UCSD-AML1 (cell line): ENCODE results near the gene MACF1.
"Not testable (repeated sequence)": the region's sequence is repeated elsewhere in the genome, so short reads cannot be mapped to it uniquely, and the experiment has no call there.

Source experiments
- DNase-seq: peaks from one replicate; lab custom pipeline; 2025; ENCODE audit not compliant: unreplicated experiment; lab: John Stamatoyannopoulos, UW

MACF1 gene

GRCh38 chr1:39204441-39205081 is at the start of gene MACF1:
MACF1 (plus strand) TSS chr1:39204695; CDS start chr1:39205023, 328 bp downstream.
- peak; percentile 83 for DNase-seq

GRCh38 chr1:39157304-39157703 is 47.2 kb upstream of the MACF1 start:
- DNase-seq, result no peak

GRCh38 chr1:39158327-39159086 is 46.0 kb upstream of the MACF1 start:
- no peak for DNase-seq

- no peak for DNase-seq
These were observed 45.1 kb upstream of the MACF1 start for GRCh38 chr1:39159224-39160036.

GRCh38 chr1:39160703-39161102 is 43.8 kb upstream of the MACF1 start:
- no peak for DNase-seq

- not testable (repeated sequence) for DNase-seq
These were observed 42.7 kb upstream of the MACF1 start for GRCh38 chr1:39161811-39162210.

- DNase-seq, result no peak
These were observed 41.0 kb upstream of the MACF1 start for GRCh38 chr1:39163469-39163868.

GRCh38 chr1:39164256-39164655 is 40.2 kb upstream of the MACF1 start:
- DNase-seq, result no peak

GRCh38 chr1:39165049-39165448 is 39.4 kb upstream of the MACF1 start:
- DNase-seq, result no peak

GRCh38 chr1:39165488-39165887 is 39.0 kb upstream of the MACF1 start:
- no peak for DNase-seq

GRCh38 chr1:39167632-39168209 is 36.8 kb upstream of the MACF1 start:
- DNase-seq, result no peak

GRCh38 chr1:39168301-39169080 is 36.0 kb upstream of the MACF1 start:
- DNase-seq, result no peak

GRCh38 chr1:39170731-39171667 is 33.5 kb upstream of the MACF1 start:
- DNase-seq, result no peak

GRCh38 chr1:39173119-39173994 is 31.1 kb upstream of the MACF1 start:
- no peak for DNase-seq

GRCh38 chr1:39173995-39174380 is 30.5 kb upstream of the MACF1 start:
- no peak for DNase-seq

GRCh38 chr1:39174390-39175081 is 30.0 kb upstream of the MACF1 start:
- DNase-seq, result no peak

- no peak for DNase-seq
These were observed 26.8 kb upstream of the MACF1 start for GRCh38 chr1:39177706-39178105.
